GM21825 (cell line): ENCODE measurements around the gene DYNLRB1.
"Not testable (repeated sequence)": the region's sequence is repeated elsewhere in the genome, so short reads cannot be mapped to it uniquely, and the experiment has no call there.

ENCODE experiments used
- ATAC-seq: cut with Tn5 transposase; IDR thresholded peaks from one replicate; pipeline ENCODE4 v1.9.1; 2021; ENCODE audit warnings: mild to moderate bottlenecking, moderate library complexity; ENCODE audit not compliant: unreplicated experiment

Gene DYNLRB1

DNA sequence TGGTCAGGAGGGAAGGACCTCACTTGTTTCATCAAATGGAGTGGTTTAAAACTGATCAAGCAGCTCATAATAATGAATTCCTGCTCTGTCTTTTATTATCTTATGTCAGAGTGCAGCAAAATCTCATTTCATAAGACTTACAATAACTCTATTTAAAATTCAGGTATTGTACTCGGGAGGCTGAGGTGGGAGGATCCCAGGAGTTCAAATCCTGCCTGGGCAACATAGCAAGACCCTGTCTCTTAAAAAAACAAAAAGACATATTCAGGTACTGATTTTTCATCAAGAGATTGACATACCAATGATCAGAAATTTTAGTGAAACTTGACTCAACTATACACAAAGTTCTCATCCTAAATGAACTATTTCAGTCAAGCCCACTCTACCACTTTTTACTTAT is 5.6 kb upstream of the DYNLRB1 start:
- ATAC-seq, result no peak

DNA sequence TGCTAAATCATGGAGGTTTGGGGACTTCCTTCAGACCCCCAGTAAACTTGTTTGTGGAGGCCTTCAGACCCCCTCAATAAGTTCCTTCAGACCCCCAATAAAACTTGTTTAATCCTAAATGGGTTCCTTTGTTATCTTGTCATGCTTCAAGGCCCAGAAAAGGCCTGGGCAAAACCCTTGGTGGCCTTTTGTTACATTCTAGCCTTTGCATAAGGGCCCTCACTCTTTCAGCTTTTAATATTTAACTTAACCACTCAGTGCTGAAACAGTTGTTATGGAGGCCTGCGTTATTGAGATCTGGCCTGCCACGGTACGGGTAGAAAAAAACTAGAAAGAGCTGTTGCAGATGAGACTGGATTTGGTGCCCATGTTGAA is 4.3 kb upstream of the DYNLRB1 start:
- ATAC-seq, result no peak

DNA sequence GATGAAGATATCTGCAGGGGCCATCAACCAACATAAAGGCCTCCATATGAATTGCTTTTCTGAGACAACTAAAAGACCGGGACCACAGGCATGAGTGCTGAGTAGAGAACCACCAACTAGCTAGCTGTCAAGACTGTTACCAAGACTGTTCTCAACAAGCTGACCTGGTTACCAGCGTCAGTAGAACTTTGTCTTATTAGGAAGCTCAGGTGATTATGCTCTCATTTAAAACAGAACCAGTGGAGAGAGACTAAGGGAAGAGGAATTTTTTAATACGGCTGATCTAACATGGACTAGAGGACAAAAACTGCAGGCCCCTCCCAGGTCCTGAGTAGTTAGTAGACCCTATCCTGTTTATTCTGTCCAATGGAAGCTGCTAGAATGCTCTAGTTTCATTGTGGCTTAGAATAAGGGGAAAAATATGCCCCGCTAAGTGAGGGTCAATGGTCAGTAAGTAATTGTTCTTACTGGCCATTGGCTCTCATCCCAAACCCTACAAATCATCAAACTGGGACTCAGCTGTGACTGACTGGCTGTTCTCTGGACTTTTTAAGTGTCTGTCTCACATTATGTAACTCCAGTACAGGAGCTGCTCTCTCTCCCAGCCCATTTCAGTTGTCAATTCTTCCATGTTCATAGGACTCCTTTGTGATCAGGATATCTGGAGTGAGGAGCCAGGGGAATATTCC is 3.8 kb upstream of the DYNLRB1 start:
- no peak for ATAC-seq

DNA sequence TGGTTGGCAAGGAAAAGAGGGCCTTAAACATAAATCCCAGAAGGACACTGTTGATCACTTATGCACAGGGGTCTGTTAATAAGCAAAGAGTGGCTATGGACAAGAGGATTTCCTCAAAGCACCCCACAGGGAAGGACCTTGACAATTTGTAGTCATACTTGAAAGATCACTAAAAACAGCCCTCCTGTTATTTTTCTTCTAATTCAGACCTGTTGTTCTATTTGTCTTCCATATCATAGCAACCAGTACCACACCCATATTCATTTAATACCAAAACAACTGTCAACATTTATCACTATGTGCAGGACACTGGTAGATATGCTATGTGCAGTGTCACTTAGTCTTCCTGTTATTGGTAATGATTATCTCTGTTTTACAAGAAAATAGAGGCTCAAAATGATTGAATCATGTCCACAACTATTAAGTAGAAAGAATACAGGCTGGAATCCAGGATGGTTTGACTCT is 3.2 kb upstream of the DYNLRB1 start:
- ATAC-seq, result no peak

DNA sequence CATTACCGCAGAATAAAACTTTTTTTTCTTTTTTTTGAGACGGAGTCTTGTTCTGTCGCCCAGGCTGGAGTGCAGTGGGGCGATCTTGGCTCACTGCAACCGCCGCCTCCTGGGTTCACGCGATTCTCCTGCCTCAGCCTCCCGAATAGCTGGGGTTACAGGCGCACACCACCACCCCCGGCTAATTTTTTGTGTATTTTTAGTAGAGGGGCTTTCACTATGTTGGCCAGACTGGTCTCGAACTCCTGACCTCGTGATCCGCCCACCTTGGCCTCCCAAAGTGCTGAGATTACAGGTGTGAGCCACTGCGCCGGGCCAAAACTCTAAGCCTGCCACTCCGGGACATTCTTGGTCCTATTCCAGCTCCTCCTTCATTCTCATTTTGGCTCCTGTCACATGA is 2.2 kb upstream of the DYNLRB1 start:
- ATAC-seq, result not testable (repeated sequence)

DNA sequence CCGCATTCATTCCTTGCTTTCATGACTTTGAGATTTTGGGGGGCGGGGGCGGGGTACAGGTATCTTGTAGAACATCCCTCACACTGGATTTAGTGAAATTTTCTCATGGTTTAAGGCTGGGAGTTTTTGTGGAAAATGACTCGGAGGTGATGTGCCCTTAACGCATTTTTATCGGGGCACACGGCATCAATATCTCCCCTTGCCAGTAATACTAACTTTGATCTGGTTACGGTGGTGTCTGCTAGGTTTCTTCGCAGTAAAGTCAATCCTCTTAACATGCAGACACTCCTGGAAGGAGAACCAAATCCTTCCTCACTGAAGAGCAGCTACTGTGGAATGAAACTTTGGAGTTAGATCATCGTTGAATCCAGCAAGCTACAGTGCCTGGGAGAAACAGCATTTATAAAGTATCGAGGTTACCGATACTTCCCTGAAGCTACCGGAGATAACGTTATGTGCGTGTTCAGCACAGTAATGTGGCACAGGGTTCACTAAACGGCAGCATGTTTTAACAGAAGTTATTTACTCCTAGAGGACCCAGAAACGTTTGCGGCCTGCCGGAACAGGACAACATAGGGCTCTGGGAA is 1.2 kb upstream of the DYNLRB1 start:
- ATAC-seq, result no peak

DNA sequence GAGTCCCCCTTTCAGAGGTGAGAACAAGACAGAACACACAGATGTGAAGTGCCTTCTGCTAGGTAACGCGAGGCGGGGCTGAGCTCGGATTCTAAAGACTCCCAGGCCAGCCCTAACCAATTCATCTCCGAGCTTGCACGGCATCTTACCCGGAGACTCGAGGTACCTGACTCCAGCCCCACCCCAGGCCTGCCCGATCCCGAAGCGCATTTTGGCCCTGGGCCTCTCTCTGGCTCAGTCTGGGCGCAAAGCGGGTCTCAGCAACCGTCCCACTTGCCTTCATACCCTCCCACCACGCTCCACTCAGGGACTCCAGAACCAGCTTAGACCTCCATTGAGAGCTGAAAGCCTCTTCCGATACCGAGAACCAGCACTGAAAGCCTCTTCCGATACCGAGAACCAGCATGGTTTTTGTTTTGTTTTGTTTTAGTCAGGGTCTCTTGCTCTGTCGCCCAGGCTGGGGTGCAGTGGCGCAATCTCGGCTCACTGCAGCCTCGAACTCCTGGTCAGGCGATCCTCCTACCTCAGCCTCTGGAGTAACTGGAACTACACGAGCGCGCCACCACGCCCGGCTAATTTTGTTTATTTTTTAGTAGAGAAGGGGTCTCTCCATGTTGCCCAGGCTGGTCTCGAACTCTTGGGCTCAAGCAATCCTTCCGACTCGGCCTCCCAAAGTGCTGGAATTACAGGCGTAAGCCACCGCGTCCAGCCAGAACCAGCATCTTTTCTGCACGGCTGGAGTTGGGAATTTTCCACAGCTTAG is 557 bp upstream of the DYNLRB1 start:
- peak; percentile 47 for ATAC-seq

DNA sequence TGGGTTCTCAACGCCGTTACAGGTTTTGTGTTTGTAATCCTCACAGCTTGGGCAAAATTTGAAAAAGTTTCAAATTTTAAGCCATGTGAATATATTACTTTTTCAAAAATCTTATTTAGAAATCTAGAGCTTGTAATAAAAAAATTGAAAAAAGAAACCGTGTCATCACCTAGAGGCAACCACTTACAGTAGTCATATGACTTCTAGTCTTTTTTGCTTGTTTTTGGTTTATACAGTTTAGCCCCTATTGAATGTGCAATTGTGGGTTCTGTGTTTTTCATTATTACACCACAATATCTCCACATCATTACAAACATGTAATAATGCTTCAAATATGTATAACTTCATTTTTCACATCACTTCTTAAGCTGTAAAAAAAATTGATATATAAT is 888 bp downstream of the DYNLRB1 start:
- ATAC-seq, result no peak

DNA sequence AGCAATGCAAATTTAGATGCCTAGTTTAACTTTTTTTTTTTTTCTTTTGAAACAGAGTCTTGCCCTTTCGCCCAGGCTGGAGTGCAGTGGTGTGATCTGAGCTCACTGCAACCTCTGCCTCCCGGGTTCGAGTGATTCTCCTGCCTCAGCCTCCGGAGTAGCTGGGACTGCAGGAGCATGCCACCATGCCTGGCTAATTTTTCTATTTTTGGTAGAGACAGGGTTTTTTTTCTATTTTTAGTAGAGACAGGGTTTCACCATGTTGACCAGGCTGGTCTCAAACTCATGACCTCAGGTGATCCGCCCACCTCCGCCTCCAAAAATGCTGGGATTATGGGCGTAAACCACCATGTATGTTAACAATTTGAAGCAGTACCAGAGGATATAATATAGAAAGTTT is 2.6 kb downstream of the DYNLRB1 start:
- ATAC-seq, result not testable (repeated sequence)

DNA sequence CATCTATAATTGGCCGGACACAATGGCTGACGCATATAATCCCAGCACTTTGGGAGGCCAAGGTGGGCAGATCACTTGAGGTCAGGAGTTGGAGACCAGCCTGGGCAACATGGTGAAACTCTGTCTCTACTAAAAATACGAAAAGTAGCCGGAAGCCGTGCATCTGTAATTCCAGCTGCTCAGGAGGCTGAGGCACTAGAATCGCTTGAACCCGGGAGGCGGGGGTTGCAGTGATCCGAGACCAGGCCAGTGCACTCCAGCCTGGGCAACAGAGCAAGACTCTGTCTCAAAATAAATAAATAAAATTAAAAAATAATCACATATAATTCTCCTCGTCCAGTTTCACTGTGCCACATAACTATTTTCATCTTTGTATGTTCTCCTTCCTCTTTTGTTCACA is 3.6 kb downstream of the DYNLRB1 start:
- ATAC-seq, result not testable (repeated sequence)

DNA sequence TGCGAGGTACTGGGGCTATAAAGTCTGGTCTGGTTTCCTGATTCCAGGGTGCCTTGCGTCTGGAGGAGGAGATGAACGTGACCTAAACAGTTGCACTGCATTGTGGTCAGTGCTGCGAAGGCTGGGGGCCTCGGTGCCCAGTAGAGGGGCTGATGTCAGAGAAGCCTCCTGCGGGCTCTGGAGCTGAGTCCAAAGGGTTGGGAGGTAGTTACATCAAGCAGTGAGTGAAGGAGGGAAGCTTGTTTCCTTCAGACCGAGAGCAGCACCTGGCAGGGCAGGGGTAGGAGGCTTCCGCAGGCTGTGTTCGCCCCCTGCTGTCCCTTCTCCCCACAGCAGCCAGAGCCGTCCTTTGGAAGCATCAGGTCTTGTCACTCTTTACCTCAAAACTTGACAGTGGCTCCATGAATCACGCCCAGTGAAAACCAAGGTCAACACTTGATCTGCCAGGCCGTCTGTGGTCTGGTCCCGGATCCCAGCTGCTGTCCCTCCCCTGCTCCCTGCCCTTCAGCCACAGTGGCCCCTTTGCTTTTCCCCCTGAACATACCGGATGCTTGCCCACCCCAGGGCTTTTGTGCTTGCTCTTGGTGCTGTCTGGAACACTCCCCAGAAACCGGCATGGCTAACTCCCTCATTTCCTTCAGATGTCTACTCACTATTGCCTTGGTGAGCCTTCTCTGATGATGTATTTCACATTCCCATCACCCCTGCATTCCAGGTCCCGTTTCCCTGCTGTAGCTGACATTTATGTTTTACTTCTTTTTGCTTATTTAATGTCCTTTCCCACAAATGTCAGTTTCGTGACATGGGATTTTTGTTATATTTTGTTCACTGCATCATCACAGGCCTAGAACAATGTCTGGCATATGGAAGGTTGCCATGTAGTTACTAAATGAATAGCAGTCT is 7.0 kb downstream of the DYNLRB1 start:
- ATAC-seq, result no peak

DNA sequence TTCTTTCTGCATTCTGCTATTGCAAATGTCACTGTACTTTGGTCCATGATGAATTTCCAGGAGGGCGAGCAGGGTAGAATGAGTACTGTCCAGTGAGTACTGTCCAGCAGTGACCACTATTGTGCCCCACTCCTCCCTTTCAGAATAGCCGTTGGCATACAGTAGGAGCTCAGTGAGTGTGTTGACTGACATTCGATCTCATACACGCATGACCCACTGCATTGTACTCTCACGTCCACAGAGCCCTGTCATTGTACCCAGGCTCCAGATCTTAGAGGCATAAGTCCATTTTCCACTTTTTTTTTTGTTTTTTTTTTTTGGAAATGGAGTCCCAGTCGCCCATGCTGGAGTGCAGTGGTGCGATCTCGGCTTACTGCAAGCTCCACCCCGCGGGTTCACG is 8.2 kb downstream of the DYNLRB1 start:
- no peak for ATAC-seq

DNA sequence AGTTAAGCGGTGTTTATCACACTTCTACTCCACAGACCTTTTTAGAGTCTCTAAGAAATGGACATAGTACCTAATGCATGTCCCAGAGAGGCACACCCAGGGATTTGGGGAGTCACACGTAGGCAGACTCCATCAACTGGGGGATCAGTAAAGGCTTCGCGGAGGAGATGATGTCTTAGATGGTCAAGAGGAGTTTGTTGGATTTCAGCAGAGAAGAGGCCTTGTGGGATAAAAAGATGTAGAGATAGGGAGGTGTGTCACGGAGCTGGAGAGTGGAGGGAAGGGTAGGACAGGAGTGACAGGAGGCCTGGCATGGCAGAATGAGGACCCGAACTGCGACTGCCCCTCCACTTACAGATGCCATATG is 9.1 kb downstream of the DYNLRB1 start:
- ATAC-seq, result no peak

DNA sequence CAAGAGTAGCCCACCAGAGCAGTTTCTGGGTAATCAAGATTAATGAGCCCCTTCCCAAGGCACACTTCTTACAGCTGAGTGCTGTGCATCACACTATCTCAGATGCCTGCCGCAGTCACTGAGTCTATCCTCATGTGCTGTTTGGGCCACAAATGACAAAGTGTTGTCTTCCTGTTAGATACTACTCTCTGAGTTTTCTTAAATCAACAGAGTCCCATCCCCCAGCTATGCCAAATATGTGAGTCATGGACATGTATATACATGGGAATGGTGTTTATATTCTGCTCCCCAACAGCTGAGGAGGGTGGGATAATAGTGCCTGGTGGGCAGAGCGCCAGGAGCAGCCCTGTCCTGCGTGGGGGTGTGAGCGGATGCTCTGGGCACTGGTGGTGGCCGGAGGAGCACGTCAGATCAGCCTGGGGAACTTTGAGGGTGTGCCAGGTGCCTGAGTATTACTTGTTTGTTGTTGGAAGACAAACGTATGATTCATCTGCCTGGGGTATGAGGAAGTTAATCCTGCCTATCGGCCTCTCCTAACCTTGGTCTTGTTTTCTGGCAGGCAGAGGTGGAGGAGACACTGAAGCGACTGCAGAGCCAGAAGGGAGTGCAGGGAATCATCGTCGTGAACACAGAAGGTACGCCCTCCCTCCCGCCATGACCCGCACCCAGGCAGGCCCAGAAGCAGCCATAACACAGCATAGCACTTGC is 9.6 kb downstream of the DYNLRB1 start:
- no peak for ATAC-seq

DNA sequence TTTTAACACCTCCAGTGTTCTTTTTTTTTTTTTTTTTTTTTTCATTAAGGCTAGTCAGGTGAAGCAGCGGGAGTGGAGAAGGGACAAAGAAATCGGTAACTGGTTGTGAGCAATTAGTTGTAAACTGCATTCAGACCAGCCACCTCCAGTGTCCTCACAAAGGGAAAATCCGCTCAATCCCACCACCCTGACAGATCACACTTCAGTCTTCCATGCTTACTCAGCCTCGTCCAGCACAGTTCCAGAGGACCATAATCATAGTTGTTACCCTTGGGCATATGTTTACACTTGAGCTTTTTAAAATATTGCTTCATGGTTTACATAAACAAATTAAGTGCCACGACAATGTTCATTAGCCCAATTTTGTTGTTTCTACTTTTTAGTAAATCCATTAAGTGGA is 10.2 kb downstream of the DYNLRB1 start:
- no peak for ATAC-seq

DNA sequence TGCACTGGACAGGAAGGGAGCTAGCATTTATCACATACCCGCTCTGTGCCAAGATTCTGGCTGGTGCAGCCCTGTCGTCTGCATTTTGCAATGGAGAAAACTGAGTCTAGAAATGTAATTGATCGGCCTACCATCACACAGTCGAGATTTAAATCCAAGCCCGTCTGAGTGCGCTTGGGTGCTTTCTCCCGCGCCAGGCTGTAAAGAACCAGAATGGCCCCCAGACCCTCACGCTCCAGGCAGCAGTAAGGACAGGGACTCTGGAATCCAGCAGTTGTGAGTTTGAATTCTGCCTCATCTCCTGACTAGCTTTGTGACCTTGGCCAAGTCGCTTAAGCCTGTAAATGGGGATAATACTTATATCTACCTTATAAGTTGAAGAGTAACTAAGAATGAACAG is 10.8 kb downstream of the DYNLRB1 start:
- ATAC-seq, result no peak

DNA sequence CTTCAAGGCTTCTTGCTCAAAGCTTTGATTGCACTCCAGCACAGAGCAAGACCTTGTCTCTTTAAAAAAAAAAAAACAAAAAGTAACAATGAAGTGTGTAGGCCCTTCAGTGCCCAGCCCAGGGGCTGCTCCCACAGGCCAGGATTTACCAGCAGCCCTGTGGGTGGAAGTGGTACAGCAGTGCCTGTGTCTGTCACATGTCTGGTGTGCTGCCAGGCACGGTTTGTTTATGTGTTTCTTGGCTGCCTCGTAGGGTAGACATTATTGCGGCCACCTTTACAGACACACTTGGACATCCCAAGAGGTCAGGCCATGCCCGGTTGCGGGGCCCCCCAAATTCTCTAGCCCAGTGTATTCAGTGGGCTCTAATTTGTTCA is 12.7 kb downstream of the DYNLRB1 start:
- no peak for ATAC-seq

DNA sequence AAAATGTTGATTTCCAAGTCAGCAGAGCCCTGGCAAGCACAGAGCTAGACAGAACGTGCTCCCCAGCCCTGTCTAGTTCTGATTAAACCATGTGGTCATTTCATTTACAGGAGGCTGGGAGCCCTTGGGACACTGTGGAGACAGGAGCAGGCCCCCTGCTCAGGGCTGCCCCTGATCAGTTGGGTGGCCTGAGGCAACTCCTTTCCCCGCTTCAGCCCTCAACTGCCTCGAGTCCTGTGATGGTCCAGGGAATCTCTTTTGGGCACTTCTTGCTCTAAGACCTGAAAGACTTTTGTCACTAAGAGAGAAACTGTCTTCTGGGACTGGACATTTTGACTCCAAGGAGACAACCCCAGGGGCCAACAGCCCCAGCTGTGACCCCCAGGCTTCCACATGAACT is 13.5 kb downstream of the DYNLRB1 start:
- ATAC-seq, result no peak

DNA sequence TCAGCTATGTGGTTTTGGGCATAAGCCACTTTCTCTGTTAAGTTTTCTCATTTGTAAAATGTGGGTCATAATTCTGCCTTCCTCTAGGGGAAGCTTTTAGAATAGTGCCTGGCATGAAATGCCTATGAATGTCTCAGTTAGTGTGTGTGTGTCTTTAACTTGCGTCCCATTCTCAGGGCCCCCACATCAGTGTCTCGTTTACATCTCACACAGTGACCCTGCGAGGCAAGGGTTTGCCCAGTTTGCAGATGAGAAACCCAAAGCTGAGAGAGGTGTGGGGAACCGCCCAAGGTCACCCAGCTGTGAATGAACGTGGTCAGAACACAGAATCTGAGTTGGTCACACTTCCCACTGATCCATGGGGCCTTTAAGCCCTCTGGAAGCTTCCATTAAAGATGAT is 14.1 kb downstream of the DYNLRB1 start:
- ATAC-seq, result no peak

DNA sequence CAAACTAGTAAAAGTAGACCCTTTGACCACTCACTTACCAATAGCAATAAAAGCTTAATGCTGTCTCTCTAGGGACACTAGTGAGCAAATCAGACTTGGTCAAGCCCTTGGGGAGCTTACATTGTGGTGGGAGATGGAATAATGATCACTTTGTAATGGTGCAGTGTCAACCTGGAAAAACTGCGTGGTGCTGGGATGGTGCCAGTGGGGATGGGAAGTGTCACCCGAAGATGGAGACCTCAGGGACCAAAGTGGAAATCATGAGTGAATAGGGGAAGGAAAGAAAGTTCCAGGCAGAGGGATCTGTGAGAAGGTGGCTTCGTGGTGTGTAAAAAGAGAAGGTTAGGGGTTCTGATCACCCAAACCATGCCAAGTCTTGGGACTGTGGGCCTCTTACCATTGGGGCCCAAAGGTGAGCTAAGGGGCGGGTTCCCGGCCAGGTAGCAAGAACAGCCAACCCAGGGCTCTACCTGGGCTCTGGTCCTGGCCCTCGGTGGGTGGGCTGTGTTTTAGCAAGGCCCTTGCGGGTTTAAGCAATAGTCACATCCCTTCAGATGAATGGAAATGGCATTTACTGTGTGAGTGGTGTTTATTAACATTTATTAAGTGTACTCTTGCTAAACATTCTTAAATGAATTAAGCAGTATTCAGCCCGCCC is 15.5 kb downstream of the DYNLRB1 start:
- no peak for ATAC-seq
